A549 (cell line): ENCODE measurements around the gene AEBP1. TPM values are rescaled to one million over a fixed set of nuclear protein-coding genes. Genes with fewer than 3 reads are reported as not detected.

ENCODE experiments used
- ATOH8 ChIP-seq: fragments of 250-450 bp; sonication (Bioruptor Pico); IDR thresholded peaks from 2 replicates; pipeline ENCODE4 v1.5.0; 2020; ENCODE audit warnings: low read depth, mild to moderate bottlenecking, moderate library complexity
- CBX8 ChIP-seq: fragments of 200-600 bp; sonication (generic); IDR thresholded peaks from 2 replicates; pipeline ENCODE4 v1.6.1; 2016
- CEBPB ChIP-seq, 2 experiments: fragments of >200 bp in 1 of 2; sonication (Bioruptor Twin) in 1 of 2; formaldehyde crosslinking in 1 of 2; IDR thresholded peaks; 2 replicates each; pipeline ENCODE4 v1.6.1; 2012 to 2016
- CHD2 ChIP-seq: fragments of 150-350 bp; IDR thresholded peaks from 2 replicates; pipeline ENCODE4 v1.6.1; 2014; ENCODE audit warnings: low read length; ENCODE audit not compliant: partially characterized antibody
- CHD4 ChIP-seq: fragments of 200-600 bp; sonication (generic); IDR thresholded peaks from 2 replicates; pipeline ENCODE4 v1.6.1; 2016; ENCODE audit warnings: antibody characterized with exemption, mild to moderate bottlenecking, borderline replicate concordance
- CTCF ChIP-seq: fragments of >200 bp; sonication (Bioruptor Twin); formaldehyde crosslinking; IDR thresholded peaks from 3 replicates; pipeline ENCODE4 v1.5.1; 2016
- E2F6 ChIP-seq: IDR thresholded peaks from 2 replicates; pipeline ENCODE4 v1.6.1; 2012; ENCODE audit warnings: low read depth, borderline replicate concordance
- ELK1 ChIP-seq: fragments of 150-350 bp; IDR thresholded peaks from 2 replicates; pipeline ENCODE4 v1.6.1; 2014; ENCODE audit warnings: low read depth, mild to moderate bottlenecking, low read length
- ESRRA ChIP-seq: fragments of 150-350 bp; IDR thresholded peaks from 2 replicates; pipeline ENCODE4 v1.6.1; 2014; ENCODE audit warnings: mild to moderate bottlenecking, low read length, borderline replicate concordance
- FOXS1 ChIP-seq: fragments of 250-450 bp; sonication (Bioruptor Pico); IDR thresholded peaks from 2 replicates; pipeline ENCODE4 v1.5.0; 2020; ENCODE audit warnings: mild to moderate bottlenecking, moderate library complexity
- GATA3 ChIP-seq: IDR thresholded peaks from 2 replicates; pipeline ENCODE4 v1.6.1; 2012; ENCODE audit warnings: borderline replicate concordance
- HDAC2 ChIP-seq: fragments of 200-600 bp; sonication (generic); IDR thresholded peaks from 2 replicates; pipeline ENCODE4 v1.6.1; 2016
- HES2 ChIP-seq: fragments of >200 bp; sonication (Bioruptor Twin); formaldehyde crosslinking; IDR thresholded peaks from 2 replicates; pipeline ENCODE4 v1.6.1; 2016
- HEYL ChIP-seq: fragments of 250-450 bp; sonication (Bioruptor Pico); IDR thresholded peaks from 2 replicates; pipeline ENCODE4 v1.8.0; 2021; ENCODE audit warnings: mild to moderate bottlenecking, moderate library complexity
- HOXB13 ChIP-seq: fragments of 250-450 bp; sonication (Bioruptor Pico); IDR thresholded peaks from 2 replicates; pipeline ENCODE4 v1.5.0; 2020; ENCODE audit warnings: low read depth, mild to moderate bottlenecking, moderate library complexity
- HOXB5 ChIP-seq: fragments of 250-450 bp; sonication (Bioruptor Pico); IDR thresholded peaks from 2 replicates; pipeline ENCODE4 v1.5.0; 2020; ENCODE audit warnings: mild to moderate bottlenecking, moderate library complexity
- JUNB ChIP-seq: fragments of >200 bp; sonication (Bioruptor Twin); formaldehyde crosslinking; IDR thresholded peaks from 2 replicates; pipeline ENCODE4 v1.6.1; 2016
- MAFK ChIP-seq: fragments of 450-650 bp; IDR thresholded peaks from 2 replicates; pipeline ENCODE4 v1.6.1; 2014; ENCODE audit not compliant: partially characterized antibody
- MYC ChIP-seq: IDR thresholded peaks from 2 replicates; pipeline ENCODE4 v1.6.1; 2012; ENCODE audit warnings: mild to moderate bottlenecking, inconsistent platforms, low read length, improper control_type of control experiment, borderline replicate concordance
- NFE2L2 ChIP-seq: fragments of 150-350 bp; conservative IDR thresholded peaks from 2 replicates; pipeline ENCODE4 v1.6.1; 2014; ENCODE audit warnings: low read length
- NPAS2 ChIP-seq: fragments of 250-450 bp; sonication (Bioruptor Pico); IDR thresholded peaks from 2 replicates; pipeline ENCODE4 v1.8.0; 2022; ENCODE audit warnings: mild to moderate bottlenecking, moderate library complexity, borderline replicate concordance
- PBX3 ChIP-seq: IDR thresholded peaks from 2 replicates; pipeline ENCODE4 v1.6.1; 2012
- PHF8 ChIP-seq: fragments of 200-600 bp; sonication (generic); IDR thresholded peaks from 2 replicates; pipeline ENCODE4 v1.6.1; 2016; ENCODE audit warnings: low read depth, mild to moderate bottlenecking, antibody characterized with exemption, moderate library complexity, borderline replicate concordance
- POLR2A ChIP-seq: IDR thresholded peaks from 2 replicates; pipeline ENCODE4 v1.6.1; 2012; ENCODE audit warnings: mild to moderate bottlenecking, low read length
- POLR2AphosphoS2 ChIP-seq: conservative IDR thresholded peaks from 2 replicates; pipeline ENCODE4 v1.6.1; 2012; ENCODE audit warnings: low read length, improper control_type of control experiment, inconsistent platforms
- RAD21 ChIP-seq, 2 experiments: fragments of >200 bp in 1 of 2; sonication (Bioruptor Twin) in 1 of 2; formaldehyde crosslinking in 1 of 2; IDR thresholded peaks in 1 of 2; conservative IDR thresholded peaks in 1 of 2; 2 replicates in 1 of 2; 3 replicates in 1 of 2; pipeline ENCODE4 v1.6.1; 2012 to 2018; ENCODE audit warnings: inconsistent platforms in 1 of 2
- RCOR1 ChIP-seq: fragments of 150-350 bp; IDR thresholded peaks from 2 replicates; pipeline ENCODE4 v1.6.1; 2014; ENCODE audit warnings: antibody characterized with exemption, low read length, low read depth
- REST ChIP-seq: fragments of 200-600 bp; sonication (generic); IDR thresholded peaks from 2 replicates; pipeline ENCODE4 v1.6.1; 2016; ENCODE audit warnings: antibody characterized with exemption, mild to moderate bottlenecking, moderate library complexity
- RNF2 ChIP-seq: fragments of 200-600 bp; sonication (generic); IDR thresholded peaks from 2 replicates; pipeline ENCODE4 v1.6.1; 2016; ENCODE audit warnings: low read depth, mild to moderate bottlenecking, antibody characterized with exemption, moderate library complexity, borderline replicate concordance
- SREBF2 ChIP-seq: fragments of 450-650 bp; IDR thresholded peaks from 2 replicates; pipeline ENCODE4 v1.6.1; 2014; ENCODE audit warnings: mild to moderate bottlenecking, moderate library complexity
- TFCP2L1 ChIP-seq: fragments of 250-450 bp; sonication (Bioruptor Pico); IDR thresholded peaks from 2 replicates; pipeline ENCODE4 v1.5.0; 2021; ENCODE audit warnings: mild to moderate bottlenecking
- TP53 ChIP-seq: fragments of 250-450 bp; sonication (Bioruptor Pico); IDR thresholded peaks from 2 replicates; pipeline ENCODE4 v1.5.0; 2021; ENCODE audit warnings: mild to moderate bottlenecking, moderate library complexity
- ZFP36 ChIP-seq: fragments of 450-650 bp; IDR thresholded peaks from 2 replicates; pipeline ENCODE4 v1.6.1; 2014; ENCODE audit warnings: borderline replicate concordance; ENCODE audit not compliant: partially characterized antibody
- ZNF302 ChIP-seq: fragments of 250-450 bp; sonication (Bioruptor Pico); IDR thresholded peaks from 2 replicates; pipeline ENCODE4 v1.9.0; 2021; ENCODE audit warnings: inconsistent platforms, mild to moderate bottlenecking, moderate library complexity
- polyA plus RNA-seq, 4 experiments: library from polyadenylated mRNA; depleted of rRNA in 3 of 4; stranded (reverse); fragments of >200 nt; fragmentation: RNase III in 1 of 4; extraction: RNeasy Plus Mini Kit Qiagen cat#74134 plus additional on column Dnase treatment in 1 of 4; gene quantifications; 2 replicates in 3 of 4; 3 replicates in 1 of 4; pipeline ENCODE4 v1.2.3, GENCODE V29; 2011 to 2017

The AEBP1 gene
- polyA plus RNA-seq, 2 of the 4 experiments (the other 2 are of a cell fraction), result not detected

- TF ChIP-seq CHD2 (no peak), TFCP2L1 (no peak), ESRRA (no peak), ZFP36 (no peak), RCOR1 (no peak), HEYL (CRISPR knock-in tag) (no peak), ELK1 (no peak), GATA3 (no peak), NFE2L2 (no peak), CTCF (no peak), NPAS2 (CRISPR knock-in tag) (no peak), TP53 (CRISPR knock-in tag) (no peak), CHD4 (no peak), MYC (peak; percentile 84; the same call in 1 of the 2 replicates), FOXS1 (CRISPR knock-in tag) (no peak), POLR2AphosphoS2 (no peak), HDAC2 (no peak), ATOH8 (CRISPR knock-in tag) (peak; percentile 20; the same call in 1 of the 2 replicates), HES2 (no peak), CBX8 (no peak), POLR2A (peak; percentile 68), PHF8 (peak; percentile 92), E2F6 (peak; percentile 72), CEBPB (IDR thresholded peaks at IDR 0.05) (no peak), ZNF302 (CRISPR knock-in tag) (no peak), MAFK (no peak), SREBF2 (no peak), RAD21 (conservative IDR thresholded peaks at IDR 0.05 in 1 of 2, IDR thresholded peaks at IDR 0.05 in 1 of 2) (no peak), JUNB (no peak), HOXB5 (CRISPR knock-in tag) (peak; percentile 57; the same call in 1 of the 2 replicates), REST (no peak), HOXB13 (CRISPR knock-in tag) (no peak), RNF2 (no peak), PBX3 (peak; percentile 82)
These were observed 19.3 kb downstream of the AEBP1 start, which contains the start of gene POLD2 (continued) for GRCh38 chr7:44123190-44124003.
